ENCODE measurements around the gene RBM19. TPM values are rescaled to one million over a fixed set of nuclear protein-coding genes. Genes with fewer than 3 reads are reported as not detected.

Gene RBM19
- total RNA-seq, 1 experiment from 2014 or later = 61.7 TPM

DNA sequence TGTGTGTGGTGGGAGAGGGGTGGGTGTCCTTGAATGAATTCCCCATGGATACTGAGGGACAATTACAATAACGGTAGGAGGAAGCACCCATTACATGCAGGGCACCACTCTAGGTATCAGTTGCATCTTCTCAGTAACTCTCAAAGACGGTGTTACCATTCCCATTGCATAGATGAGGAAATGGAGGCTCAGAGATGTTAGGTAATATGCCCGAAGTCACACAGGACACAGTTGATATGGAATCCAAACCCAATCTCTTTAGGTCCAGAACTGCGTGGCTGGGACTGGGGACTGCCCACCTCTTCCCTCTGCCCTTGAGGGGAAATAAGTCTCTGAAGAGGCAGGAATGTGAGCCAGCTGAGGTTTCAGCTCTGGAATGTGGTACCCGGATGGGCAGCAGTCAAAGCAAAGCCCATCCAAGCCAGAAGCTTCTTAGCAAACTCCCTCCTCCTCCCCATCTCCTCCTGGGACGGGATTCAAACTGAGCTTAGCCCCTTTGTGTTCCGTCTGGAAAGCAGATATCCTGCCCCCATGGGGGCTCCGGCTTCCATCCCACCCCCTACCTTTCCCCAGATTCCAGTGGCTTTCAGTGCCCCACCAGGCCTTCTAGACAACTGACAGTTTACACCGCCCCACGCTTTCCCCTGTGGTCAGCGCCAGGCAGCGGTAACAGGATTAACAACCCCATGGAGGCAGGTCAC is 187.5 kb downstream of the RBM19 start:
- H3K27me3 ChIP-seq (ENCODE audit: low read length) = no peaks in the 10 kb centered on the region
- no peaks in the 10 kb centered on the region for H3K36me3 ChIP-seq (ENCODE audit: low read depth, low read length)
- H4K20me1 ChIP-seq (ENCODE audit: low read length) = no peaks in the 10 kb centered on the region
- H3K79me2 ChIP-seq (ENCODE audit: low read length) = no peaks in the 10 kb centered on the region
- H3K9ac ChIP-seq (ENCODE audit: low read length) = no peak overlapping the region
- BruUV-seq (replicated peaks) = no TSS peak
- no peaks in the 10 kb centered on the region for H3F3A ChIP-seq (ENCODE audit: low read length, unreplicated experiment)
- POLR2A ChIA-PET (ENCODE audit: unreplicated experiment) = no interaction called here
- no peak for DNase-seq
- ATAC-seq = no peak
- no peak overlapping the region for H3K4me3 ChIP-seq (ENCODE audit: low read length)
- CTCF ChIA-PET = no interaction called here
- H3K4me1 ChIP-seq (ENCODE audit: insufficient read depth, low read length) = peaks cover 15% of the 10 kb centered on the region
- H3K9me2 ChIP-seq (replicated peaks; ENCODE audit: low read length) = no peaks in the 10 kb centered on the region
- intact Hi-C loops (cut with micrococcal nuclease) = no loop called here
- H3K9me3 ChIP-seq (ENCODE audit: low read length) = no peaks in the 10 kb centered on the region
- no peak overlapping the region for H2AFZ ChIP-seq (ENCODE audit: low read length)
- TF ChIP-seq EZH2 (IDR thresholded peaks at IDR 0.05; ENCODE audit: low read length, unreplicated experiment) (no peak), CTCF (conservative IDR thresholded peaks at IDR 0.05; ENCODE audit: low read depth, low read length) (no peak), EZH2phosphoT487 (IDR thresholded peaks at IDR 0.05; ENCODE audit: borderline replicate concordance, low read length) (no peak)
- H3K4me2 ChIP-seq (ENCODE audit: low read length) = no peak overlapping the region
- H3K27ac ChIP-seq (ENCODE audit: low read length) = no peak overlapping the region

GRCh38 chr12:113777751-113778150 is 188.4 kb downstream of the RBM19 start:
- Histone ChIP-seq H3K4me2 (ENCODE audit: low read length) (no peak overlapping the region), H4K20me1 (ENCODE audit: low read length) (no peaks in the 10 kb centered on the region), H3K79me2 (ENCODE audit: low read length) (no peaks in the 10 kb centered on the region), H3K27ac (ENCODE audit: low read length) (no peak overlapping the region), H3K36me3 (ENCODE audit: low read depth, low read length) (no peaks in the 10 kb centered on the region), H3F3A (ENCODE audit: low read length, unreplicated experiment) (no peaks in the 10 kb centered on the region), H3K9me3 (ENCODE audit: low read length) (no peaks in the 10 kb centered on the region), H3K4me3 (ENCODE audit: low read length) (no peak overlapping the region), H3K9me2 (replicated peaks; ENCODE audit: low read length) (no peaks in the 10 kb centered on the region), H3K9ac (ENCODE audit: low read length) (no peak overlapping the region), H3K27me3 (ENCODE audit: low read length) (no peaks in the 10 kb centered on the region), H3K4me1 (ENCODE audit: insufficient read depth, low read length) (peaks cover 15% of the 10 kb centered on the region), H2AFZ (ENCODE audit: low read length) (no peak overlapping the region)
- intact Hi-C loops (cut with micrococcal nuclease) = no loop called here
- POLR2A ChIA-PET (ENCODE audit: unreplicated experiment) = no interaction called here
- CTCF ChIA-PET = no interaction called here
- TF ChIP-seq CTCF (conservative IDR thresholded peaks at IDR 0.05; ENCODE audit: low read depth, low read length) (no peak), EZH2phosphoT487 (IDR thresholded peaks at IDR 0.05; ENCODE audit: borderline replicate concordance, low read length) (no peak), EZH2 (IDR thresholded peaks at IDR 0.05; ENCODE audit: low read length, unreplicated experiment) (no peak)
- DNase-seq = peak; percentile 28
- ATAC-seq = peak; percentile 57
- no TSS peak for BruUV-seq (replicated peaks)

GRCh38 chr12:113776536-113776935 is 189.6 kb downstream of the RBM19 start:
- BruUV-seq (replicated peaks) = no TSS peak
- Histone ChIP-seq H3K9ac (ENCODE audit: low read length) (no peak overlapping the region), H3K27ac (ENCODE audit: low read length) (no peak overlapping the region), H4K20me1 (ENCODE audit: low read length) (no peaks in the 10 kb centered on the region), H2AFZ (ENCODE audit: low read length) (no peak overlapping the region), H3K27me3 (ENCODE audit: low read length) (no peaks in the 10 kb centered on the region), H3K9me3 (ENCODE audit: low read length) (no peaks in the 10 kb centered on the region), H3K4me2 (ENCODE audit: low read length) (no peak overlapping the region), H3K9me2 (replicated peaks; ENCODE audit: low read length) (no peaks in the 10 kb centered on the region), H3F3A (ENCODE audit: low read length, unreplicated experiment) (no peaks in the 10 kb centered on the region), H3K4me1 (ENCODE audit: insufficient read depth, low read length) (peaks cover 5% of the 10 kb centered on the region), H3K36me3 (ENCODE audit: low read depth, low read length) (no peaks in the 10 kb centered on the region), H3K4me3 (ENCODE audit: low read length) (no peak overlapping the region), H3K79me2 (ENCODE audit: low read length) (no peaks in the 10 kb centered on the region)
- ChIA-PET CTCF (no interaction called here), POLR2A (ENCODE audit: unreplicated experiment) (no interaction called here)
- no peak for ATAC-seq
- TF ChIP-seq EZH2phosphoT487 (IDR thresholded peaks at IDR 0.05; ENCODE audit: borderline replicate concordance, low read length) = no peak
- no peak for TF ChIP-seq CTCF (conservative IDR thresholded peaks at IDR 0.05; ENCODE audit: low read depth, low read length)
- TF ChIP-seq EZH2 (IDR thresholded peaks at IDR 0.05; ENCODE audit: low read length, unreplicated experiment) = no peak
- no peak for DNase-seq
- intact Hi-C loops (cut with micrococcal nuclease) = no loop called here

Measured in PC-3 (cell line).